Kidney capillary endothelial cell (primary cell): ENCODE results near the gene EEPD1.
"Not testable (repeated sequence)": the region's sequence is repeated elsewhere in the genome, so short reads cannot be mapped to it uniquely, and the experiment has no call there.

Source experiments
- DNase-seq: peaks from one replicate; pipeline ENCODE4 v3.0.0-alpha.2; 2018; ENCODE audit warnings: low spot score

Gene EEPD1

DNA sequence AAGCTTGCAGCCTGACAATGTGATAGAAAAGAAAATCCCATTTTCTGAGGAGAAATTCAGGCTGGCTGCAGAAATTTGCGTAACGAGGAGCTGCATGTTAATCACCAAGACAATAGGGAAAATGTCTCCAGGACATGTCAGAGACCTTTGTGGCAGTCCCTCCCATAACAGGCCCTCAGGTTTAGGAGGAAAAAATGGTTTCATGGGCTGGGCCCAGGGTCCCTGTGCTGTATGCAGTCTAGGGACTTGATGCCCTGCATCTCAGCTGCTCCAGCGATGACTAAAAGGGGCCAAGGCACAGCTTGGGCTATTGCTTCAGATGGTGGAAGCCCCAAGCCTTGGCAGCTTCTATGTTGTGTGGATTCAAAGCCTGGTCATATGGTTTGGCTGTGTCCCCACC lies 168.2 kb downstream of the EEPD1 start:
- DNase-seq = not testable (repeated sequence)

DNA sequence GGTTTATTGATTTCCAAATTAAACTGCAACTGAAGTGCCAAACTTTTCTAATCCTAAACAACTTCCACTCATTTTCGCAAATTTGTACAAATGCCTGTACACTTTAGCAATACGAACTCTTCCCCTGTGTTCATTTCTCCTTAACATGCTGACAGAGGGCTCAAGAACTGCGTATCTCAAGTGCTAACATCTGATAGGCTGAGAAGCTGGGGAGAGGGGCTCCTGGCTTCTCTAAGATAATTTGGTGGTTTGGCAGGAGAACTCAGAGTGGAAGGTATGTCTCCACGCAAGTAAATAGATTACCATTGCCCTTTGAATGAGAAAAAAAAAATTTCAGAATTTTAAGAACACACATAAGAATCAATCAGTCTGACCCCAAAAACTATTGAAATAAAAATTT lies 183.3 kb downstream of the EEPD1 start:
- no peak for DNase-seq

DNA sequence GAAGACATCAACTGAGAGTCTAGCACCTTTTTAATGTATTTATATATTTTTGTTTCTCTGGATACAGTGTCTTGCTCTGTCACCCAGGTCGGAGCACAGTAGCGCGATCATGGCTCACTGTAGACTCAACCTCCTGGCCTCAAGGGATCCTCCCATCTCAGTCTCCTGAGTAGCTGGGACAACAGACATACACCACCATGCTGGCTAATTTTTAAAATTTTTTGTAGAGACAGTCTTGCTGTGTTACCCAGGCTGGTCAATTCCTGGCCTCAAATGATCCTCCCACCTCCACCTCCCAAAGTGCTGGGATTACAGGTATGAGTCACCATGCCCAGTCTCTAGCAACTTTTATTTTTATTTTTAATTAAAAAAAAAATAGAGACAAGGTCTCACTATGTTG lies 185.2 kb downstream of the EEPD1 start:
- no peak for DNase-seq

DNA sequence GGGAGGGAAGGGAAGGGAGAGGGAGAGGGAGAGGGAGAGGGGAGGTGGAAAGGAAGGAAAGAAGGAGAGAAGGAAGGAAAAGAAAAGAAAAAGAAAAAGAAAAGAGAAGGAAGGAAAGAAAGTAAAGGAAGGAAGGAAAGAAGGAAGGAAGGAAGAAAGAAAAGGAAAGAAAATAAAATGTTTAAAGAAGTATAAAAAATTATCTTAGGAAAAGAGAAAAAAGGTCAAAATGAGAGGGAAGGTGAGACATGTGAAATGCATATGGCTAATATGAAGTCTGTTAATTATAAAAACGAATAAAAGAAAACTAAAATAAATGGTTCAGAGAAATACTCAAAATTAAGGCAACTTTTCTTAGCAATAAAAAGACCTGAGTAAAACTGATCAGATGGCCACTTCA lies 190.5 kb downstream of the EEPD1 start:
- no peak for DNase-seq

DNA sequence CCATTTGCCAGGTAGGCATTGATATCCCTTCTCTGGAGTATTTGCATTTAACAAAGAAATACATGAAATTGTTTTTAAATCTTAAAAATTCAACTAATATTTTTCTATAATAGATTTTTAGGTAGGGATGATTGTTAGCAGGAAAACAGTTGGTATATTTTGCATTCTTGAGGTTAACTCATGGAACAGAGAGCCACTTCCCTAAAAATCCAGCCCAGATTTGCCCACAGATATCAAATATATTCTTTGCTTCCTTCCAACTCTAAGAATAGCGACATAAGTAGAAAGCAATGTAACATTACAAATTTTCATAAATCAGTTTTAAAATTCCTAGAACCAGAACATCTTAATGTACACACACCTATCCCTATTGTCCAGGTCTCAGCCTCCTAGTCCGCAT lies 191.6 kb downstream of the EEPD1 start:
- DNase-seq = no peak

DNA sequence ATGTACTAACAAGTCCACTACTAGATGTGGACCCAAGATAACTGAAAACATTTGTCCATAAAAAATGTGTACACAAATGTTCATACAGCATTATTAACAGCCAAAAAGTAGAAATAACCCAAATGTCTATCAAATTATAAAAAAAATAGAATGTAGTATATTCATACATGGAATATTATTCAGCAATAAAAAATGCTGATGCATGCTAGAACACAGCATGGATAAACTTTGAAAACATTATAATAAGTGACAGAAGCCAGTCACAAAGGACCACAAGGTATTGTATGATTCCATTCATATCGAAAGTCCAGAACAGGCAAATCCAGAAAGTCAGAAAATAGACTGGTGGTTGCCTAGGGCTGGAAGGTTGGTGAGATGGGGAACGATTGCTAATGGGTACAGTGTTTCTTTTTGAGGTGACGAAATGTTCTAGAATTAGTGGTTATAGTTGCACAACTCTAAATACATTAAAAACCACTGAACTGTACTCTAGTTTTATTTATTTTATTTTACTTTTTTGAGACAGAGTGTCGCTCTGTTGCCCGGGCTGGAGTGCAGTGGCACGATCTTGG lies 193.3 kb downstream of the EEPD1 start:
- no peak for DNase-seq

DNA sequence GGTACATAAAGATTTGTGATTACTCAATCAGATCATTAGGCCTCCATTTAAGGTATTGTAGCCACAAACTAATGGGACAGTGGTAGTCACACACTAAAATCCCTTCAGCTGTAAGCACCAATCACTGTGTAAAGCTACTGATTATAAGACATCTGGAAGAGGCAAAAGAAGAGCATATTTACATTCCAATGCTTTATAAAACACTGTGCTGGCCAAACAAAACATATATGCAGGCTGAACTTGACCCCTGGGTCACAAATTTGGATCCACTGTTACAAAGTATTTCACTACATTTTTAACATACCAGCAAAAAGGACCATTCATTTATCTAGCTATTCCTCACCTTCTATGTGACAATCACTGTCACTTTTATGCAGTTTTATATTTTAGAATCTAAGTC lies 195.2 kb downstream of the EEPD1 start:
- DNase-seq = no peak

DNA sequence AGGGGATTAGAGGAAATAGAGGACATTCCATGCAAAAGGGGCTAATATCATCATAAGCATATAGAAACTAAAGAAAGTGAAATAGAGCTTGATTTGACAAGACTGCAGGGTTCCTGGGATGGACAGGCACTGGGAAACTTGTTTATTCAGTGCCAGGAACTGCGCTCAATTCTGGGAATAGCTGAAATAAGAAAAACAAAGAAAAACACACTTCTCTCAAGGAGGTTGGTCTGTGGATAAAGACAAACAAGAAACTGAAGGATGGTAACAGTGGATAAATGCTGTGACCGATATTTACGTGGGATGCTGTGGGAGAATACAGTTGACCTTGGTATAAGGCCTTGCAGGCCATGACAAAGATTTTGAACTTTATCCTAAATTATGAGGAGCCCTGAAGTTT lies 195.7 kb downstream of the EEPD1 start:
- no peak for DNase-seq

DNA sequence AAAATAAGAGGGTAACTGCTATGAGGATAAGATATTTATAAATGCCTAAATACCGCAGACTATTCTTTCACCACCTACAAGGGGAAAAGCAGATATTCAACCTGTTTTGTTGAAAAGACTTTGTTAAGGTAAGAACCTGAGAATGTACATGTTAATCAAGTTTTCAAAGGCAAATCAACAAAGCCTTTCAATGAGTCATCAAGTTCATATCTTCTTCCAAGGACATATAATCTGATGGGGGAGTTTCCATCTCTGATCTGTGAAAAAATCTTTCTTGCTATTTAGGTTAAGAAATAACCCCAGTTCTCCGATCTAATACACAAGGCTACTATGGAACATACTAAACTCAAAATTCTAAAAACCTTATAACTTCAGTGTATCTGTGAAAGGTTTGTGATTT lies 196.6 kb downstream of the EEPD1 start:
- no peak for DNase-seq
